Tibial artery (tissue), 4 donors: ENCODE data around the gene MSL1.

Experiments used
- DNase-seq, 2 donors: peaks; one replicate each; pipeline ENCODE4 v3.0.0-alpha.2; 2019
- H3K27ac ChIP-seq, 2 donors: fragments of 200-600 bp; sonication (generic) in 1 of 2; 1 replicate in 1 of 2; 2 replicates in 1 of 2; pipeline ENCODE4 v1.5.1; 2018 to 2019; ENCODE audit warnings: mild to moderate bottlenecking in 1 of 2
- H3K27me3 ChIP-seq, 2 donors: fragments of 200-600 bp; sonication (generic) in 1 of 2; one replicate each; pipeline versions ENCODE4 v1.5.1 to v1.6.0; 2016 to 2019
- H3K36me3 ChIP-seq, 3 donors: fragments of 200-600 bp; sonication (generic) in 2 of 3; one replicate each; pipeline ENCODE4 v1.5.1; 2016 to 2019; ENCODE audit warnings: mild to moderate bottlenecking in 2 of 3
- H3K4me1 ChIP-seq, 4 donors: fragments of 200-600 bp; sonication (generic) in 2 of 4; 1 replicate in 3 of 4; 2 replicates in 1 of 4; pipeline ENCODE4 v1.5.1; 2016 to 2019
- H3K4me3 ChIP-seq, 2 donors: fragments of 200-600 bp; sonication (generic) in 1 of 2; 1 replicate in 1 of 2; 2 replicates in 1 of 2; pipeline ENCODE4 v1.5.1; 2018 to 2019; ENCODE audit warnings: mild to moderate bottlenecking in 2 of 2
- H3K9me3 ChIP-seq, 3 donors: fragments of 200-600 bp; sonication (generic) in 1 of 3; one replicate each; pipeline ENCODE4 v1.5.1; 2016 to 2019
- CTCF ChIP-seq, 2 experiments: fragments of 200-600 bp in 1 of 2; fragments of 450-650 bp in 1 of 2; IDR thresholded peaks; one replicate each; pipeline ENCODE4 v1.5.1; 2017 to 2019; ENCODE audit warnings: antibody characterized with exemption in 2 of 2, mild to moderate bottlenecking in 1 of 2, moderate library complexity in 1 of 2
- intact Hi-C: fragments of 100-400 bp; cut with DNase I; formaldehyde crosslinking; loops from one replicate; pipeline ENCODE4 v1.15.0; 2023; ENCODE audit warnings: low total_unique reads

Gene MSL1

GRCh38 chr17:40173778-40174135 lies 52.0 kb downstream of the MSL1 start:
- TF ChIP-seq CTCF (IDR thresholded peaks at IDR 0.05) = no peak
- no peak for DNase-seq
- no peak overlapping the region for H3K27ac ChIP-seq
- intact Hi-C loops = no loop called here
- H3K4me3 ChIP-seq = no peak overlapping the region
- H3K27me3 ChIP-seq = no peaks in the 10 kb centered on the region
- H3K36me3 ChIP-seq = peaks cover 50 to 70% (median 54%) of the 10 kb centered on the region in 3 donors
- H3K4me1 ChIP-seq = peaks cover 0 to 16% (median 14%) of the 10 kb centered on the region in 4 donors
- no peaks in the 10 kb centered on the region for H3K9me3 ChIP-seq

- Histone ChIP-seq H3K4me3 (no peak overlapping the region), H3K27me3 (no peaks in the 10 kb centered on the region), H3K27ac (no peak overlapping the region), H3K9me3 (no peaks in the 10 kb centered on the region), H3K36me3 (peaks cover 44 to 62% (median 47%) of the 10 kb centered on the region in 3 donors), H3K4me1 (peaks cover 0 to 16% (median 14%) of the 10 kb centered on the region in 4 donors)
- DNase-seq = no peak
- no peak for TF ChIP-seq CTCF (IDR thresholded peaks at IDR 0.05)
- intact Hi-C loops = no loop called here
These were observed 52.7 kb downstream of the MSL1 start for GRCh38 chr17:40174514-40174913.

- Histone ChIP-seq H3K36me3 (peaks cover 28 to 46% (median 31%) of the 10 kb centered on the region in 3 donors), H3K27ac (no peak overlapping the region), H3K4me1 (peaks cover 0 to 16% (median 14%) of the 10 kb centered on the region in 4 donors), H3K27me3 (no peaks in the 10 kb centered on the region), H3K9me3 (no peaks in the 10 kb centered on the region), H3K4me3 (no peak overlapping the region)
- DNase-seq = no peak
- intact Hi-C loops = no loop called here
- TF ChIP-seq CTCF (IDR thresholded peaks at IDR 0.05) = no peak
These were observed 54.4 kb downstream of the MSL1 start for GRCh38 chr17:40175928-40176753.

- Histone ChIP-seq H3K36me3 (peaks cover 22 to 40% (median 25%) of the 10 kb centered on the region in 3 donors), H3K4me1 (peaks cover 0 to 22% (median 14%) of the 10 kb centered on the region in 4 donors), H3K4me3 (no peak overlapping the region), H3K9me3 (no peaks in the 10 kb centered on the region), H3K27ac (no peak overlapping the region), H3K27me3 (no peaks in the 10 kb centered on the region)
- no peak for TF ChIP-seq CTCF (IDR thresholded peaks at IDR 0.05)
- intact Hi-C loops = no loop called here
- DNase-seq = no peak
These were observed 55.0 kb downstream of the MSL1 start for GRCh38 chr17:40176754-40177110.

GRCh38 chr17:40177275-40177874 lies 55.6 kb downstream of the MSL1 start, which contains the start of gene RAPGEFL1:
RAPGEFL1 (plus strand) TSS chr17:40177470; CDS start chr17:40177862, 392 bp downstream.
- DNase-seq = peak; percentile 63 to 84
- H3K36me3 ChIP-seq = peaks cover 15 to 34% (median 18%) of the 10 kb centered on the region in 3 donors
- no peaks in the 10 kb centered on the region for H3K9me3 ChIP-seq
- peaks cover 0 to 23% (median 14%) of the 10 kb centered on the region in 4 donors for H3K4me1 ChIP-seq
- H3K4me3 ChIP-seq = peak within 1 kb of the TSS; percentile 37 to 50
- TF ChIP-seq CTCF (IDR thresholded peaks at IDR 0.05) = no peak
- no peak within 1 kb of the TSS for H3K27ac ChIP-seq
- intact Hi-C loops = no loop called here
- H3K27me3 ChIP-seq = no peaks in the 10 kb centered on the region
